HepG2 (cell line): ENCODE measurements around the gene LRBA.

Experiments used
- HCFC1 ChIP-seq: fragments of 150-350 bp; IDR thresholded peaks from 2 replicates; pipeline ENCODE4 v1.6.1; 2014; ENCODE audit warnings: low read depth, low read length
- KLF6 ChIP-seq: IDR thresholded peaks from 2 replicates; pipeline ENCODE4 v1.8.0; 2016; ENCODE audit warnings: missing biosample characterization, missing genetic modification reagents
- MXD3 ChIP-seq: IDR thresholded peaks from 2 replicates; pipeline ENCODE4 v1.6.1; 2016; ENCODE audit warnings: mild to moderate bottlenecking, missing biosample characterization, missing genetic modification reagents
- PCBP1 ChIP-seq: fragments of 200-400 bp; formaldehyde crosslinking; IDR thresholded peaks from 2 replicates; pipeline ENCODE4 v1.6.1; 2017; ENCODE audit warnings: mild to moderate bottlenecking, low read depth, low read length, borderline replicate concordance
- POLR2A ChIP-seq, 2 experiments: IDR thresholded peaks; 2 replicates each; pipeline ENCODE4 v1.6.1; 2011; ENCODE audit warnings: low read depth in 2 of 2, low read length in 2 of 2, mild to moderate bottlenecking in 1 of 2, moderate library complexity in 1 of 2; ENCODE audit not compliant: insufficient read depth in 1 of 2
- RXRA ChIP-seq: sonication (generic); formaldehyde crosslinking; IDR thresholded peaks from 2 replicates; pipeline ENCODE4 v1.5.1; 2020; ENCODE audit warnings: missing genetic modification reagents
- SRY ChIP-seq: sonication (generic); formaldehyde crosslinking; IDR thresholded peaks from 2 replicates; pipeline ENCODE4 v1.8.0; 2022; ENCODE audit warnings: mild to moderate bottlenecking, missing genetic modification reagents
- TF ChIP-seq, protein P1 (sequence below): IDR thresholded peaks from 2 replicates; pipeline ENCODE4 v1.6.1; 2016; ENCODE audit warnings: control low read depth
- TF ChIP-seq, protein P2 (sequence below): sonication (generic); formaldehyde crosslinking; IDR thresholded peaks from 2 replicates; pipeline ENCODE4 v1.8.1; 2023; ENCODE audit warnings: missing genetic modification reagents, inconsistent platforms, borderline replicate concordance
- TF ChIP-seq, protein P3 (sequence below): IDR thresholded peaks from 2 replicates; pipeline ENCODE4 v1.6.1; 2012; ENCODE audit warnings: inconsistent platforms

GRCh38 chr4:150297861-150298474 lies 717.1 kb downstream of the LRBA start:
- TF ChIP-seq, protein P1, sequence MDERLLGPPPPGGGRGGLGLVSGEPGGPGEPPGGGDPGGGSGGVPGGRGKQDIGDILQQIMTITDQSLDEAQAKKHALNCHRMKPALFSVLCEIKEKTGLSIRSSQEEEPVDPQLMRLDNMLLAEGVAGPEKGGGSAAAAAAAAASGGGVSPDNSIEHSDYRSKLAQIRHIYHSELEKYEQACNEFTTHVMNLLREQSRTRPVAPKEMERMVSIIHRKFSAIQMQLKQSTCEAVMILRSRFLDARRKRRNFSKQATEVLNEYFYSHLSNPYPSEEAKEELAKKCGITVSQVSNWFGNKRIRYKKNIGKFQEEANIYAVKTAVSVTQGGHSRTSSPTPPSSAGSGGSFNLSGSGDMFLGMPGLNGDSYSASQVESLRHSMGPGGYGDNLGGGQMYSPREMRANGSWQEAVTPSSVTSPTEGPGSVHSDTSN (CRISPR knock-in tag), result no peak
- TF ChIP-seq RXRA (CRISPR knock-in tag), result no peak
- TF ChIP-seq KLF6 (CRISPR knock-in tag), result no peak
- TF ChIP-seq SRY (CRISPR knock-in tag), result no peak
- TF ChIP-seq POLR2A (IDR thresholded peaks at IDR 0.05; ENCODE audit: insufficient read depth in 1 of 2, low read depth in 2 of 2, low read length in 2 of 2), result no peak
- TF ChIP-seq, protein P2, sequence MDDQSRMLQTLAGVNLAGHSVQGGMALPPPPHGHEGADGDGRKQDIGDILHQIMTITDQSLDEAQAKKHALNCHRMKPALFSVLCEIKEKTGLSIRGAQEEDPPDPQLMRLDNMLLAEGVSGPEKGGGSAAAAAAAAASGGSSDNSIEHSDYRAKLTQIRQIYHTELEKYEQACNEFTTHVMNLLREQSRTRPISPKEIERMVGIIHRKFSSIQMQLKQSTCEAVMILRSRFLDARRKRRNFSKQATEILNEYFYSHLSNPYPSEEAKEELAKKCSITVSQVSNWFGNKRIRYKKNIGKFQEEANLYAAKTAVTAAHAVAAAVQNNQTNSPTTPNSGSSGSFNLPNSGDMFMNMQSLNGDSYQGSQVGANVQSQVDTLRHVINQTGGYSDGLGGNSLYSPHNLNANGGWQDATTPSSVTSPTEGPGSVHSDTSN (CRISPR knock-in tag), result no peak
- TF ChIP-seq PCBP1, result no peak
- TF ChIP-seq, protein P3, sequence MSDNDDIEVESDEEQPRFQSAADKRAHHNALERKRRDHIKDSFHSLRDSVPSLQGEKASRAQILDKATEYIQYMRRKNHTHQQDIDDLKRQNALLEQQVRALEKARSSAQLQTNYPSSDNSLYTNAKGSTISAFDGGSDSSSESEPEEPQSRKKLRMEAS, result no peak
- no peak for TF ChIP-seq HCFC1
- TF ChIP-seq MXD3 (CRISPR knock-in tag), result no peak
